Breast epithelium (tissue), 3 donors: Measurements from ENCODE around the gene NBPF3.

Source experiments
- POLR2AphosphoS5 ChIP-seq, 3 donors: sonication (generic); formaldehyde crosslinking; IDR thresholded peaks; one replicate each; pipeline ENCODE4 v1.6.1; 2017; ENCODE audit warnings: antibody characterized with exemption in 3 of 3
- TF ChIP-seq, protein P1 (sequence below), 3 donors: fragments of 450-650 bp; IDR thresholded peaks; one replicate each; pipeline ENCODE4 v1.5.1; 2016 to 2017; ENCODE audit warnings: antibody characterized with exemption in 3 of 3, mild to moderate bottlenecking in 3 of 3, moderate library complexity in 3 of 3

DNA sequence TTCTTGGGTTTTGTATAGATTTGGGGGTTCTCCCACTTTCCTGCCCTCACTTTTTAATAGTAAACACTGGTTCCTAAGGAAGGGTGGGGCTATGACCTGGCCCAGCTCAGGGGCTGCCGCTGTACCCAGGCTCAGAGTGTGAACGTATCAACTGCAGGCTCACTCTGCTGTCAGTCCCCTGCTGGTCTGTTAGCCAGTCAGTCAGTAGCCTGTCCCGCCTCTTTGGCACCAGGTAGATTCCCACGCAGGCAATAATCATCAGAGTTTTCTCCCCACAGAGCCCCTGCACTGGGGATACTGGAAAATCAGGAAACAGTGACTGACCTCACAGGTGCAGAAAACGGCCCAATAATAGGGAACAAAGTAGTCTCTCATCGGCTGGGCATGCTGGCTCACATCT is 54.3 kb downstream of the NBPF3 start:
- TF ChIP-seq POLR2AphosphoS5 (IDR thresholded peaks at IDR 0.05): no peak
- TF ChIP-seq, protein P1, sequence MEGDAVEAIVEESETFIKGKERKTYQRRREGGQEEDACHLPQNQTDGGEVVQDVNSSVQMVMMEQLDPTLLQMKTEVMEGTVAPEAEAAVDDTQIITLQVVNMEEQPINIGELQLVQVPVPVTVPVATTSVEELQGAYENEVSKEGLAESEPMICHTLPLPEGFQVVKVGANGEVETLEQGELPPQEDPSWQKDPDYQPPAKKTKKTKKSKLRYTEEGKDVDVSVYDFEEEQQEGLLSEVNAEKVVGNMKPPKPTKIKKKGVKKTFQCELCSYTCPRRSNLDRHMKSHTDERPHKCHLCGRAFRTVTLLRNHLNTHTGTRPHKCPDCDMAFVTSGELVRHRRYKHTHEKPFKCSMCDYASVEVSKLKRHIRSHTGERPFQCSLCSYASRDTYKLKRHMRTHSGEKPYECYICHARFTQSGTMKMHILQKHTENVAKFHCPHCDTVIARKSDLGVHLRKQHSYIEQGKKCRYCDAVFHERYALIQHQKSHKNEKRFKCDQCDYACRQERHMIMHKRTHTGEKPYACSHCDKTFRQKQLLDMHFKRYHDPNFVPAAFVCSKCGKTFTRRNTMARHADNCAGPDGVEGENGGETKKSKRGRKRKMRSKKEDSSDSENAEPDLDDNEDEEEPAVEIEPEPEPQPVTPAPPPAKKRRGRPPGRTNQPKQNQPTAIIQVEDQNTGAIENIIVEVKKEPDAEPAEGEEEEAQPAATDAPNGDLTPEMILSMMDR (IDR thresholded peaks at IDR 0.05): no peak
